GM18873 (cell line): ENCODE measurements around the gene TRPM4.
A peak's percentile ranks its signal among the peaks of the same experiment; 100 is the strongest.
"Not testable (repeated sequence)": the region's sequence is repeated elsewhere in the genome, so short reads cannot be mapped to it uniquely, and the experiment has no call there.

Source experiments
- ATAC-seq: cut with Tn5 transposase; IDR thresholded peaks from one replicate; pipeline ENCODE4 v1.9.1; 2021; ENCODE audit warnings: mild to moderate bottlenecking, moderate library complexity, moderate number of reproducible peaks; ENCODE audit not compliant: unreplicated experiment, low FRiP score

TRPM4 gene

GRCh38 chr19:49126575-49126974 lies 31.0 kb upstream of the TRPM4 start:
- no peak for ATAC-seq

GRCh38 chr19:49127225-49127624 lies 30.4 kb upstream of the TRPM4 start:
- ATAC-seq = not testable (repeated sequence)

GRCh38 chr19:49127674-49128544 lies 29.7 kb upstream of the TRPM4 start:
- ATAC-seq = peak; percentile 68

GRCh38 chr19:49128545-49129237 lies 28.9 kb upstream of the TRPM4 start:
- ATAC-seq = no peak

- ATAC-seq = no peak
Measured at GRCh38 chr19:49129238-49129583, 28.4 kb upstream of the TRPM4 start.

- ATAC-seq = no peak
Measured at GRCh38 chr19:49130325-49130724, 27.3 kb upstream of the TRPM4 start.

- ATAC-seq = no peak
Measured at GRCh38 chr19:49132974-49133609, 24.5 kb upstream of the TRPM4 start.

- ATAC-seq = no peak
Measured at GRCh38 chr19:49133621-49134454, 23.8 kb upstream of the TRPM4 start.

- no peak for ATAC-seq
Measured at GRCh38 chr19:49135686-49136085, 21.9 kb upstream of the TRPM4 start.

GRCh38 chr19:49136771-49137171 lies 20.8 kb upstream of the TRPM4 start:
- no peak for ATAC-seq

GRCh38 chr19:49140951-49141350 lies 16.6 kb upstream of the TRPM4 start:
- ATAC-seq = no peak

GRCh38 chr19:49141352-49141751 lies 16.2 kb upstream of the TRPM4 start:
- ATAC-seq = no peak

- ATAC-seq = no peak
Measured at GRCh38 chr19:49142866-49143335, 14.7 kb upstream of the TRPM4 start.

- ATAC-seq = no peak
Measured at GRCh38 chr19:49145573-49146407, 11.8 kb upstream of the TRPM4 start.

- ATAC-seq = not testable (repeated sequence)
Measured at GRCh38 chr19:49146408-49146770, 11.2 kb upstream of the TRPM4 start.

GRCh38 chr19:49148044-49148682 lies 9.4 kb upstream of the TRPM4 start:
- no peak for ATAC-seq

GRCh38 chr19:49148784-49149651 lies 8.6 kb upstream of the TRPM4 start:
- no peak for ATAC-seq

GRCh38 chr19:49149652-49150105 lies 7.9 kb upstream of the TRPM4 start:
- no peak for ATAC-seq
